ENCODE results near the gene ZNF764. TPM values are rescaled to one million over a fixed set of nuclear protein-coding genes. Genes with fewer than 3 reads are reported as not detected.

The ZNF764 gene
- total RNA-seq, 2 experiments from 2014 or later: 9.7 to 10.4 TPM

DNA sequence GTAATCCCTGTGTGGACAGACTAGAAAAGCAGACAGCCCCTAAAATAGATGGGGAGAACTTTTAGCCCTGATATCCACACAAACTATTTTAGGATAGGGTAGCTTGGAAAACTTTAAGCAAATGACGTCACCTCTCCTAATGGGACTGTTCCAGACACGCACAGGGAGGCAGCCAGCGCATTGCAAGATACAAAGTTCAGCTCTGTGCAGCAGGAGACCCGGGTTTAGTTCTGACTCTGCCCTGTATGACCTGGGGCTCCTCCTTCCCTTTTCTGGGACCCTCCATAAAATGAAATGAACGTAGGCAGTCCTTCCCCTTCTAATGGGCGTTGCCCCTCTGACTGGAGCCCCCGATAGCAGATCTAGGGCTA is 45.8 kb upstream of the ZNF764 start:
- no peak overlapping the region for H3K4me3 Mint-ChIP-seq
- no peaks in the 10 kb centered on the region for H3K27me3 Mint-ChIP-seq
- DNase-seq (no peak), ATAC-seq (no peak)
- H3K9me3 Mint-ChIP-seq: no peaks in the 10 kb centered on the region
- peaks cover 27% of the 10 kb centered on the region for H3K36me3 Mint-ChIP-seq (ENCODE audit: low read depth)
- no peak overlapping the region for H3K27ac Mint-ChIP-seq
- ChIA-PET CTCF (interaction anchor here (0.7 to 3.5 kb wide), 4 partner anchors 12 to 174 kb away, joined by 3 to 24 read pairs (median 4); partner anchors contain the start of gene DCTPP1), POLR2A (interaction anchor here (1.1 to 1.3 kb wide), 2 partner anchors 18 to 19 kb away, joined by 3 to 4 read pairs; no protein-coding TSS in a partner anchor)
- intact Hi-C loops (cut with micrococcal nuclease): no loop called here
- H3K4me1 Mint-ChIP-seq (ENCODE audit: low read depth): peaks cover 10% of the 10 kb centered on the region
- TF ChIP-seq, protein P1, sequence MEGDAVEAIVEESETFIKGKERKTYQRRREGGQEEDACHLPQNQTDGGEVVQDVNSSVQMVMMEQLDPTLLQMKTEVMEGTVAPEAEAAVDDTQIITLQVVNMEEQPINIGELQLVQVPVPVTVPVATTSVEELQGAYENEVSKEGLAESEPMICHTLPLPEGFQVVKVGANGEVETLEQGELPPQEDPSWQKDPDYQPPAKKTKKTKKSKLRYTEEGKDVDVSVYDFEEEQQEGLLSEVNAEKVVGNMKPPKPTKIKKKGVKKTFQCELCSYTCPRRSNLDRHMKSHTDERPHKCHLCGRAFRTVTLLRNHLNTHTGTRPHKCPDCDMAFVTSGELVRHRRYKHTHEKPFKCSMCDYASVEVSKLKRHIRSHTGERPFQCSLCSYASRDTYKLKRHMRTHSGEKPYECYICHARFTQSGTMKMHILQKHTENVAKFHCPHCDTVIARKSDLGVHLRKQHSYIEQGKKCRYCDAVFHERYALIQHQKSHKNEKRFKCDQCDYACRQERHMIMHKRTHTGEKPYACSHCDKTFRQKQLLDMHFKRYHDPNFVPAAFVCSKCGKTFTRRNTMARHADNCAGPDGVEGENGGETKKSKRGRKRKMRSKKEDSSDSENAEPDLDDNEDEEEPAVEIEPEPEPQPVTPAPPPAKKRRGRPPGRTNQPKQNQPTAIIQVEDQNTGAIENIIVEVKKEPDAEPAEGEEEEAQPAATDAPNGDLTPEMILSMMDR (IDR thresholded peaks at IDR 0.05): no peak

DNA sequence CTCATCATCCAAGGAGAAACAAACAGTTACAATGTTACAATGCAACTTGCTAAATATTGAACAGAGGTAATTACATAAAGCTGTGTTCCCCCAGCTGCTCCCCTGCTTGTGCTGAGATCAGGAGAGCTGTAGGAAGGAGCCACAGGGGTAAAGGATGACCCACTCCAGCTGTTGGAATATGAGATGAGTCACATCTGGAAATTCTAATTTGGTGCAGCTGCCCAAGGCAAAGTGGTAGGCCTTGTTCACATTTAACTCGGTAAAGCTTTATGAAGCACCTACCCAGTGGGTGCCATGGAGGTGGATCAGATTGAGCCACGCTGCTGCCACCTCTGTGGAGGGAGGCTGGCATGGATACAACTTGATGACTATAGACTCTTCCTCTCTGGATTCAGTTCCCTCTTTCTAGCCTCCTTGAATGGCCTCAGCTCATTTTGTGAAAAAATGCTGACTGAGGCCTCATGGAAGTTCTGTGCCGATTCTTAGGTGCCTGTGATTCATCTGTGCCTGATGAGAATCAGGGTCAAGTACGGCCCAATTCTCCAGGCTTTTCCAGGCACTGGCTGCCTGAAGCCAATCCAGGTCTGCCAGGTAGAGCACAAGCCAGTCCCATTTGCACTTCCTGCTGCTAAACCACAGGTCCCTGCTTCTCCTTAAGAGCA is 44.6 kb upstream of the ZNF764 start:
- H3K4me3 Mint-ChIP-seq: no peak overlapping the region

DNA sequence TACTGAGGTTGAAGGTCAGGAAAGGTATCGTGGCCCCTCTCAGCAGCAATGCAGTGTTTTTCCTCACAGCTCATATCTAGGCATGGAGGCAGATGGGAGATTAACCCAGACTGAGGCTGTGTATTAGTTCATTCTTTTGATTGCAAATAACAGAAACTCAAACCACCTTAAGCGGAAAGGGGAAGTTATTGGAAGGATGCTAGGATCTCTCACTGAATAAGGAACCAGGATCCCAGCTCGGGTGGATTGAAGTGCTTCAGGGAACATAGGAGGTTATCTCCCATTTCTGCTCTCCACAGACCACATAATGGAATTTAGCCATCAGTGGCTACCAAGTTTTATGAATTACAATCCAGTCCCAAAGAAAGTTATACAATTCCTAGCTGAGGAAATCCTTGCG is 43.8 kb upstream of the ZNF764 start:
- ChIA-PET POLR2A (interaction anchor here (0.6 to 1.4 kb wide), 4 partner anchors 17 to 172 kb away, joined by 3 to 4 read pairs (median 3); partner anchors contain the start of gene DCTPP1), CTCF (interaction anchor here (1.0 to 6.5 kb wide), 7 partner anchors 14 to 191 kb away, joined by 3 to 39 read pairs (median 4); partner anchors contain the start of genes DCTPP1 and ZNF747)
- H3K9me3 Mint-ChIP-seq: no peaks in the 10 kb centered on the region
- intact Hi-C loops (cut with micrococcal nuclease): no loop called here
- ATAC-seq (no peak), DNase-seq (no peak)
- no peak overlapping the region for H3K4me3 Mint-ChIP-seq
- H3K4me1 Mint-ChIP-seq (ENCODE audit: low read depth): peaks cover 4% of the 10 kb centered on the region
- no peak overlapping the region for H3K27ac Mint-ChIP-seq
- H3K36me3 Mint-ChIP-seq (ENCODE audit: low read depth): peaks cover 20% of the 10 kb centered on the region
- TF ChIP-seq, protein P1 (IDR thresholded peaks at IDR 0.05): no peak
- no peaks in the 10 kb centered on the region for H3K27me3 Mint-ChIP-seq

More for the DNA sequence above, 44.6 kb upstream of the ZNF764 start:
- Mint-ChIP-seq H3K36me3 (ENCODE audit: low read depth) (peaks cover 23% of the 10 kb centered on the region), H3K27me3 (no peaks in the 10 kb centered on the region), H3K27ac (no peak overlapping the region), H3K4me1 (ENCODE audit: low read depth) (peaks cover 9% of the 10 kb centered on the region), H3K9me3 (no peaks in the 10 kb centered on the region)
- no peak for DNase-seq
- no peak for ATAC-seq
- intact Hi-C loops (cut with micrococcal nuclease): no loop called here
- ChIA-PET CTCF (interaction anchor here (1.0 to 6.5 kb wide), 7 partner anchors 13 to 192 kb away, joined by 3 to 39 read pairs (median 4); partner anchors contain the start of genes DCTPP1 and ZNF747), POLR2A (interaction anchor here (0.6 to 1.3 kb wide), 4 partner anchors 18 to 236 kb away, joined by 3 to 4 read pairs (median 4); no protein-coding TSS in a partner anchor)
- TF ChIP-seq, protein P1 (IDR thresholded peaks at IDR 0.05): no peak

DNA sequence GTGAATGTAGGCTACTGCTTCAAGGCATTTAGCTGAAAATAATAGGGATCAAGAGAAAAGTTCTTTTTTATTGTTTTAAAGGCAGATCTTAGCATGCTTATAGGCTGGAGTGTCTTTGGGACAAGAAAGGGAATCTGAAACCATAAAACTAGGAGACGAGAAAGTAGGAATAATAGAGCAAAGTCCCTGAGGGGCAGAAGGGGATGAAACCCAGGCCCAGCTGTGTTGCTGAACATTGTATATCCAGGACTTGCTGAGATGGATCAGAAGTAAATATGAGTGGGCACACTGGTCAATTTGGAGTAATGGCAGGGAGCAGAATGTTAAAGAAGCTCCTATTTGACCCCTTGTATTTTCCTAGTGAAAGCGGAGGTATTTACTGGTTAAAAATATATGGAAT is 42.8 kb upstream of the ZNF764 start:
- no peak overlapping the region for H3K27ac Mint-ChIP-seq
- DNase-seq: no peak
- no peak for ATAC-seq
- H3K36me3 Mint-ChIP-seq (ENCODE audit: low read depth): peaks cover 15% of the 10 kb centered on the region
- no peaks in the 10 kb centered on the region for H3K9me3 Mint-ChIP-seq
- intact Hi-C loops (cut with micrococcal nuclease): no loop called here
- peaks cover 4% of the 10 kb centered on the region for H3K4me1 Mint-ChIP-seq (ENCODE audit: low read depth)
- ChIA-PET POLR2A (interaction anchor here (1.3 to 2.2 kb wide), 4 partner anchors 9 to 127 kb away, joined by 3 to 5 read pairs (median 4); partner anchors contain the start of genes ZNF689 and ZNF785), CTCF (interaction anchor here (0.7 to 6.5 kb wide), 6 partner anchors 12 to 191 kb away, joined by 3 to 42 read pairs (median 32); partner anchors contain the start of genes DCTPP1, ZNF747 and ZNF785)
- TF ChIP-seq, protein P1 (IDR thresholded peaks at IDR 0.05): no peak
- H3K4me3 Mint-ChIP-seq: no peak overlapping the region
- no peaks in the 10 kb centered on the region for H3K27me3 Mint-ChIP-seq

DNA sequence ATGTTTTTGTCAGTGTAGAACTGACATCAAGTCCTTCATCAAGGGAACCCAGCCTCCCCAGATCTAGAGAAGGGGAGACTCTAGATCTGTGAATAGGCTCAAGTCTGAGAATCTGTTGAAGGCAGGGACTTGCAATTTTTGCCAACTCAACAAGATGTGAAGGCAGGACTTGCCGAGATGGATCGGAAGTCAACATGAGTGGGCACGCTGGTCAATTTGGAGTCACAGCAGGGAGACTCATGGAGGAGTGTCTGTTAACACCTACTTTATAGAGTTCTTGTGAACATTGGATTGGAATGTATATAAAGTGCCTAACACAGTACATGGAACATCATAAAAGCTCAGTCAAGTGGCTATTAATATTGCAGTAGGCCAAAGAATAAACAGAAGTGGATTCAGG is 42.0 kb upstream of the ZNF764 start:
- intact Hi-C loops (cut with micrococcal nuclease): no loop called here
- Mint-ChIP-seq H3K27ac (no peak overlapping the region), H3K4me1 (ENCODE audit: low read depth) (peaks cover 4% of the 10 kb centered on the region), H3K36me3 (ENCODE audit: low read depth) (peaks cover 11% of the 10 kb centered on the region), H3K27me3 (no peaks in the 10 kb centered on the region), H3K9me3 (no peaks in the 10 kb centered on the region), H3K4me3 (no peak overlapping the region)
- TF ChIP-seq, protein P1 (IDR thresholded peaks at IDR 0.05): no peak
- POLR2A ChIA-PET: interaction anchor here (0.7 to 3.1 kb wide), 5 partner anchors 10 to 142 kb away, joined by 3 to 14 read pairs (median 5); partner anchors contain the start of genes ZNF689, ZNF747 and ZNF785
- ATAC-seq (no peak), DNase-seq (no peak)
- CTCF ChIA-PET: interaction anchor here (0.9 to 6.5 kb wide), 9 partner anchors 8 to 190 kb away, joined by 3 to 42 read pairs (median 19); partner anchors contain the start of genes DCTPP1, ZNF688, ZNF747 and ZNF785
